Glomerular visceral epithelial cell (primary cell): ENCODE results near the gene UBAP2.
A peak's percentile ranks its signal among the peaks of the same experiment; 100 is the strongest.

Source experiments
- DNase-seq: peaks from one replicate; pipeline ENCODE4 v3.0.0-alpha.2; 2016; ENCODE audit errors: extremely low spot score

UBAP2 gene

GRCh38 chr9:34048727-34049629, at the start of gene UBAP2:
UBAP2 (minus strand) TSS chr9:34048887; CDS start chr9:34017148, 31,739 bp downstream.
- DNase-seq, result peak; percentile 96

GRCh38 chr9:34098307-34098706, 49.6 kb upstream of the UBAP2 start:
- no peak for DNase-seq

GRCh38 chr9:34097865-34098264, 49.2 kb upstream of the UBAP2 start:
- DNase-seq, result no peak

- DNase-seq, result no peak
These were observed 48.1 kb upstream of the UBAP2 start for GRCh38 chr9:34096751-34097150.

- DNase-seq, result no peak
These were observed 44.9 kb upstream of the UBAP2 start for GRCh38 chr9:34093578-34093977.

GRCh38 chr9:34089311-34089710, 40.6 kb upstream of the UBAP2 start:
- no peak for DNase-seq

- no peak for DNase-seq
These were observed 38.7 kb upstream of the UBAP2 start for GRCh38 chr9:34087370-34087769.

- no peak for DNase-seq
These were observed 38.2 kb upstream of the UBAP2 start for GRCh38 chr9:34086864-34087263.

- DNase-seq, result no peak
These were observed 37.2 kb upstream of the UBAP2 start for GRCh38 chr9:34085581-34086500.

GRCh38 chr9:34084562-34084961, 35.9 kb upstream of the UBAP2 start:
- DNase-seq, result no peak

GRCh38 chr9:34079181-34079580, 30.5 kb upstream of the UBAP2 start:
- DNase-seq, result peak; percentile 50

- peak; percentile 84 for DNase-seq
These were observed 24.3 kb upstream of the UBAP2 start for GRCh38 chr9:34072868-34073590.

GRCh38 chr9:34072410-34072809, 23.7 kb upstream of the UBAP2 start:
- peak; percentile 26 for DNase-seq

GRCh38 chr9:34070606-34071324, 22.1 kb upstream of the UBAP2 start:
- DNase-seq, result no peak

GRCh38 chr9:34069831-34070230, 21.1 kb upstream of the UBAP2 start:
- DNase-seq, result no peak

- DNase-seq, result no peak
These were observed 16.9 kb upstream of the UBAP2 start for GRCh38 chr9:34065541-34065940.

- DNase-seq, result no peak
These were observed 11.3 kb upstream of the UBAP2 start for GRCh38 chr9:34059954-34060353.

GRCh38 chr9:34059281-34059680, 10.6 kb upstream of the UBAP2 start:
- no peak for DNase-seq

GRCh38 chr9:34049630-34050384, 1.1 kb upstream of the UBAP2 start:
- no peak for DNase-seq
